Measurements from ENCODE around the gene PRAC1. TPM values are rescaled to one million over a fixed set of nuclear protein-coding genes. Genes with fewer than 3 reads are reported as not detected.

Gene PRAC1
- total RNA-seq, 1 donor from 2014 or later: not detected

DNA sequence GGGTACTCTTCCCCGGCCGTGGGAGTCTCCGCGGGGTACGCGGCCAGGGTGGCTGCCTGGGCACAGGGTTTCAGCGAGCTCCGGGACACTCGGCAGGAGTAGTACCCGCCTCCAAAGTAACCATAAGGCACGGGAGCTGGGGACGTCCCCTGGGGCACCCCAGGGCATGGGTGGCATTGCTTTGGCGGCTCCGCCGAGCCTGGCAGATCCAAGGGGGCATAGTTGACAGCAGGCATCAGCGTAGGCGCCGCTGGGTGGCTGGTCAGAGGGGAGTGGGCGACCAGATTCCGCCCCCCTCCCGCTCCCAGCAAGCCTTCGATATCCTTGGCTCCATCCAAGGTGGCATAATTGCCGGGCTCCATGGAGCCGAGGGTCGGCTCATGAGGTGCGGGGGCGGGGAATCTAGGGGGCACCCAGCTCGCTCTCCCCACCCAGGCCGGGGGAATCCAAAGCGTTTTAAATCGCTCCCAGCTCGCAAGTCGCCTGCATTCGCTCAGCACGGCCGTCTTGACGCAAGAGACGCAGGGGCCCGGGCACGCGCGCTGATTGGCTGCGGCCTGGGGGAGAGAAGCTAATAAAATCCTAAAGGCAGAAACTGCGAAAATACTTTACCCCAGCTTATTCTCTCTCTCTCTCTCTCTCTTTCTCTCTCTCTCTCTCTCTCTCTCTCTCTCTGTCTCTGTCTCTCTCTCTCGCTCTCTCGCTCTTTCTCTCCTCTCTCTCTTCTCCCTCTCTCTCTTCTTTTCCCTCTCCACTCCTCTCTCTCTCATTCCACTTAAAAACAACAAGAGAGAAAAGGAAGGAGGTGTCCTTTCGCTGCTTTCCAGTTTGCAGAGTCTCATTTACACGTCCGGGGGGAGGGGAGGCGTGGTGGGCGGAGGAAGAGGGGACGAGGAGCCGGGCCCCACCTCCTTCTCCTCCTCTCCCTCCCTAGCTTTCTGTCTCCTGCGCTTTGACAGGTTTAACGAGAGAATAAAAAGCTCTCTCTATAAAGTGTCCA is 6.2 kb upstream of the PRAC1 start, which contains the start of gene HOXB13:
Gene HOXB13 (minus strand): TSS at position 519 of the 1,000 bp plus-strand sequence. CDS start 157 bp downstream, at position 362.
- TF ChIP-seq, protein P1, sequence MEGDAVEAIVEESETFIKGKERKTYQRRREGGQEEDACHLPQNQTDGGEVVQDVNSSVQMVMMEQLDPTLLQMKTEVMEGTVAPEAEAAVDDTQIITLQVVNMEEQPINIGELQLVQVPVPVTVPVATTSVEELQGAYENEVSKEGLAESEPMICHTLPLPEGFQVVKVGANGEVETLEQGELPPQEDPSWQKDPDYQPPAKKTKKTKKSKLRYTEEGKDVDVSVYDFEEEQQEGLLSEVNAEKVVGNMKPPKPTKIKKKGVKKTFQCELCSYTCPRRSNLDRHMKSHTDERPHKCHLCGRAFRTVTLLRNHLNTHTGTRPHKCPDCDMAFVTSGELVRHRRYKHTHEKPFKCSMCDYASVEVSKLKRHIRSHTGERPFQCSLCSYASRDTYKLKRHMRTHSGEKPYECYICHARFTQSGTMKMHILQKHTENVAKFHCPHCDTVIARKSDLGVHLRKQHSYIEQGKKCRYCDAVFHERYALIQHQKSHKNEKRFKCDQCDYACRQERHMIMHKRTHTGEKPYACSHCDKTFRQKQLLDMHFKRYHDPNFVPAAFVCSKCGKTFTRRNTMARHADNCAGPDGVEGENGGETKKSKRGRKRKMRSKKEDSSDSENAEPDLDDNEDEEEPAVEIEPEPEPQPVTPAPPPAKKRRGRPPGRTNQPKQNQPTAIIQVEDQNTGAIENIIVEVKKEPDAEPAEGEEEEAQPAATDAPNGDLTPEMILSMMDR (IDR thresholded peaks at IDR 0.05; ENCODE audit: insufficient read depth, low read length, severe bottlenecking): no peak
- no peaks in the 10 kb centered on the region for H3K36me3 ChIP-seq (ENCODE audit: control insufficient read depth, insufficient read depth, low read length)
- DNase-seq (ENCODE audit: low read depth) (no peak), FAIRE-seq (no peak)
- no peak within 1 kb of the TSS for H3K4me3 ChIP-seq (ENCODE audit: low read depth, low read length)
- peaks cover 83% of the 10 kb centered on the region for H3K27me3 ChIP-seq (ENCODE audit: control insufficient read depth, insufficient read depth, low read length)

DNA sequence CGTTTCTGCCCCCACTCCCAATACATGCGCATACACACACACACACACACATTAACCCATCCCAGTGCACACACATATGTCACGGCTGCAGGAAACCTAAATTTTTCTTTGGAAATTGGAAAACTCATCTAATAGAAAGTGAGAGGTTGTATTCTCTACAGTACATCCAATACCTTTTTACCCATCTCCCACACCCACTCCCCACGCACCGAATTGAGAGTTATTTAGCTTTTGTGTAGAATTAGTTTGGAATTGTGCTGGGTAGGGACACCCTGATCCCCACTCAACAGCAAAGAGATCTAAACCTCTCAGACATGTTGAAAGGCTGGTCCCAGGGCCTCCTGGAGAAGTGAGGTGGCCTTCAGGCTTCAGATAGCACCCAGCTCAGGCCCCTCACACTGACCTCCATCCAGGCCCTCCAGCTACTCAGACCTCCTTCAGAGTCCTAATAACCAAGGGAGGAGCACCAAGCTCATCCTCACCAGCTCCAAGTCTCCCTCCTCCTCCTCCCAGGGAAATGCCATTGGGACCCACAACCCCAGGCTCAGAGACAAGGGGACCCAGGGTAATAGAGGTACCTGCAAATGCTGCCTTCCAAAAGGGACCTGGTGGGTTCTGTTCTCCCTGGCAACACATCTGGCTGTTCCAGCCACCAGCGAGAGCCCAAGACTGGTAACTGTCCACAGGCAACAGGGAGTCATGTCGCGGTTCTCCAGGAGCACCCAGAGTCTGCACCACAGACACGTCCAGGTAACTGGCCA is 5.3 kb upstream of the PRAC1 start:
- TF ChIP-seq, protein P1 (IDR thresholded peaks at IDR 0.05; ENCODE audit: insufficient read depth, low read length, severe bottlenecking): no peak
- DNase-seq (ENCODE audit: low read depth) (no peak), FAIRE-seq (no peak)
- no peak overlapping the region for H3K4me3 ChIP-seq (ENCODE audit: low read depth, low read length)
- no peaks in the 10 kb centered on the region for H3K36me3 ChIP-seq (ENCODE audit: control insufficient read depth, insufficient read depth, low read length)
- H3K27me3 ChIP-seq (ENCODE audit: control insufficient read depth, insufficient read depth, low read length): peaks cover 83% of the 10 kb centered on the region

DNA sequence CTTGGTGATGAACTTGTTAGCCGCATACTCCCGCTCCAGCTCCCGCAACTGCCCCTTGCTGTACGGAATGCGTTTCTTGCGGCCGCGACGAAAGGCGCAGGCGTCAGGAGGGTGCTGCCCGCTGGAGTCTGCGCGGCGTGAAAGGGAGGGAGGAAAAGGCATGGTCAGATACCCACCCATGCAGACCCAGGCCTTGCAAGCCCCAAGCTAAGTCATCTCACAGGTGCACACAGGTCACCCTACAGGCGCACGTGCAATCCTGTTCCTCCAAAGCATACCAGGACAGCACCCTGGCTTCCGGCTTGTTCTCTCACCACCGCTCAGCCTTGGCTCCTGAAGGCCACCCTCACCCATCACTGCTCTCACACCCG is 4.6 kb upstream of the PRAC1 start:
- Histone ChIP-seq H3K27me3 (ENCODE audit: control insufficient read depth, insufficient read depth, low read length) (peaks cover 85% of the 10 kb centered on the region), H3K36me3 (ENCODE audit: control insufficient read depth, insufficient read depth, low read length) (no peaks in the 10 kb centered on the region), H3K4me3 (ENCODE audit: low read depth, low read length) (no peak overlapping the region)
- no peak for FAIRE-seq
- TF ChIP-seq, protein P1 (IDR thresholded peaks at IDR 0.05; ENCODE audit: insufficient read depth, low read length, severe bottlenecking): no peak
- DNase-seq (ENCODE audit: low read depth): no peak

DNA sequence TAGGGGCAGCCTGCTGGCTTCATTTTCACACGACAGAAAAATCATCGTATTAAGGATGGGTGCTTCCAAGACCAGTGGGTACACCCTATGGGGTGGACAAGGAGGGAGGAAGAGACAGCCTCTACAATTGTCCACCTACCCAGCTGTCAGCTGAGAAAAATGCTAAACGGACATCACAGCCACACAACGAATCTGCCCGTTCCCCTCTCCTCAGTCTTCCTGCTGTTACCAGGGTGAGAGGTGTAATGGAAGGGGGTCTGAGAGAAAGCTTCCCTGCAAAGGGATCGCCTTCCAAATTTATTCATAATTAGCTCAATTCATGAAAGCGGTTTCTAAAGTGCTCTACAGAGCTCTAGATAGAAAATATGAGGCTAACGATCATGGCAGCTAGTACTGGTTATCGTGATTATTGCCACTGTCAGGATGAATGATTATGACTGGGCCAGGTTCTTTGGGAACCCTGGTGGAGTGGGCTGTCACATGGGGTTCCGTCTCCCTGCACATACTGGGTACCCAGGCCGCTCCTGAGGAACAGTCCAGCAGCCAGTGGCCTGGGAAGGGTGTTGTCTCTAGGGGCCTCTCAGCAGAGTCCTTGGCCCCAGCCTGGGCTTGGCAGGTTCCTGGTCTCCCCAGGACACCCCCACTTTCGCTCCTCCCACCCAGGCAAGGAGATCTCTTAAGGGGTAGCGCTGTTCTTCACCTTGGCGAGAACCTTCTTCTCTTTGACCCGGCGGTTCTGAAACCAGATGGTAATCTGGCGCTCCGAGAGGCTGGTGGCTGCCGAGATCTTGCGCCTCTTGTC is 4.0 kb upstream of the PRAC1 start:
- H3K4me3 ChIP-seq (ENCODE audit: low read depth, low read length): no peak overlapping the region
- FAIRE-seq (no peak), DNase-seq (ENCODE audit: low read depth) (no peak)
- H3K27me3 ChIP-seq (ENCODE audit: control insufficient read depth, insufficient read depth, low read length): peaks cover 87% of the 10 kb centered on the region
- TF ChIP-seq, protein P1 (IDR thresholded peaks at IDR 0.05; ENCODE audit: insufficient read depth, low read length, severe bottlenecking): no peak
- no peaks in the 10 kb centered on the region for H3K36me3 ChIP-seq (ENCODE audit: control insufficient read depth, insufficient read depth, low read length)

DNA sequence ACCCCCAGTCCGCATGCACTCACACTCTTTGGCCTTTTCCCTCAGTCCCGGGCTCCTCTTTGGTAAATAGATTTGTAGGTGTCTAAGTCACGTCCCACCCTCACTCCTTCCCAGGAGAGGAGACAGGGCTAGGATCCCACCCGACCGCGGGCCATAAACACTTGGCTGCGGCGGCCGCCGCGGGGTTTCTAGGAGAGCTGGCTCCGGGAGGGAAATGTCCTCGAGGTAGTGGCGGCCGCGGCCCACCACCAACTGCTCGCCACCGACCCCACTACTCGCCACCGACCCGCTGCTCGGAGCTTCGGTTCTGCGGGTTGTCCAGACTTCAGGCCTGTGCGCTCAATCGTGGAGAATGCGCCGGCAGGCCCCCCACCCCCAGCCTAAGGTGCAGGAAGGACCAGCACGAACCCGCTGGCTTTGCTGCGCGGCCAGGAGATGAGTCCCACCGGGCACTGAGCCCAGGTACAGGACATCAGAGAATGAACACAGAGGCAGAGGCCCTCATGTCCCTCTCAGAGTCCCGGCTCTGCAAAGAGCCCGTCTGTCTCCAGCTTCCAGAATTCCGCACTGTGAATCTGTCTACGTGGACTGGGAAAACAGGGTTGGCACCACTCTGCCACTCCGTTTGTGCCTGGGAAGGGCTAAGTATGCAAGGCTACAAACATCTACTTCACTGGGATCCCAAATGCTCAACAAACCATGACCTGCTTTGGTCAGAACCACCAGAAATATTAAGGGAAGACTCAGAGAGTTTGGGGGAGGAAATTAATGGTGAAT is 3.2 kb upstream of the PRAC1 start:
- FAIRE-seq (no peak), DNase-seq (ENCODE audit: low read depth) (no peak)
- TF ChIP-seq, protein P1 (IDR thresholded peaks at IDR 0.05; ENCODE audit: insufficient read depth, low read length, severe bottlenecking): no peak
- H3K27me3 ChIP-seq (ENCODE audit: control insufficient read depth, insufficient read depth, low read length): peaks cover 92% of the 10 kb centered on the region
- H3K4me3 ChIP-seq (ENCODE audit: low read depth, low read length): no peak overlapping the region
- H3K36me3 ChIP-seq (ENCODE audit: control insufficient read depth, insufficient read depth, low read length): no peaks in the 10 kb centered on the region

Data from bronchial epithelial cell (primary cell).